Activated naive CD4-positive, alpha-beta T cell treated with anti-CD3 and anti-CD28 coated beads, Interleukin-2, amount 50 U/mL, for 16 hours (primary cell): ENCODE measurements around the gene TMEM222.

ENCODE experiments used
- DNase-seq: peaks from one replicate; pipeline ENCODE4 v3.0.0-alpha.2; 2020

Gene TMEM222

DNA sequence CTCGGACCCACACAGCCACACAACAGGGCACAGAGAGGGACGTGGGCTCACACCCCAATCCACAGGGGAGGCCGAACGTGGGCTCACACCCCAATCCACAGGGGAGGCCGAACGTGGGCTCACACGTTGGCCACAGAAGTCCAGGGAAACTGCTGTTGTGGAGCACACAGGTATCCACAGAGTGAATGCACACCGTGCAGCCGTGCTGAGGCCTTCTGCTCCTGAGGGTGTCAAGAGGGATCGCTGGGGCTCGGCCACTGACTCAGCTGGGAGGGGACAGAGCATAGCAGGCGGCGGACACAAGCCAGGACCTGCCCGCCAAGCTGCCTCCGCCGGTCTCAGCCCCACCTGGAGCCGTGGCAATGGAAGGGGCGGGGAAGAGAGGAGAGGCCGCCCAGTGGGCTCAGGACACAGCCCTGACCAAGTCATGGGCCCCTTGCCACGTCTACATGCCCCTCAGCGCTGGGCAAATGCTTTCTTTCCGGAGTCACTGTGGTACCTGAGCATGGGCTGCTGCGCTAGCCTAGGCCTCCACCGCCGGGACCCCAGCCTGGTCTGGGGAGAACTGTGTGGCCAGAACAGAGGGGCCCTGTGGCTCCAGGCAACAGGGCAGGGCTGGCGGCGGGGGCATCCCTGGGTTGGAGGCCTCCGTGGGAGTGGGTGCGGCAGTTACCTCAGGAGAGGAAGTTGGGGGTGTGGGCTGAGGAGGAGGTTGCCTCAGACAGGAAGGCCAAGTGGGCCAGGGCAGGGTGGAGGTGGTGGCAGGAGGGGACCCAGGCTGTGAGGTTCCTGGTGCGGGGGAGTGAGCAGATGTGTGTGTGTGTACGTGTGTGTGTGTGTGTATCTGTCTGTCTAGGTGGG lies 21.0 kb downstream of the TMEM222 start:
- DNase-seq, result peak; percentile 63

DNA sequence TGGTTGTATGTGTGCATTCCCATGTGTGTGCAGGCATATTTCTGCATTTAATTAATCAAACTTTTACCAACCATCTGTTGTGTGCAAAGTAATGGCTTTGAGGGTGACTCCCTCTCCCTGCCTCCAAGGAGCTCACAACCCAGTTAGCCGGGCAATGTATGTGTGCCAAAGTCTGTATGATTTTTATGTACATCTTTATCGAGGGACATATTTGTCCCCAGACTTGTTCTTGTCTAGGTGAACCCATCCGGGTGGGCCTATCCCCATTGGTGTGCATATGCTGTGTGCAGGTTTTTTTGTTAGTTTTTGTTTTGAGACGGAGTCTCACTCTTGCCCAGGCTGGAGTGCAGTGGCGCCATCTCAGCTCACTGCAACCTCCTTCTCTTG lies 21.7 kb downstream of the TMEM222 start:
- no peak for DNase-seq

DNA sequence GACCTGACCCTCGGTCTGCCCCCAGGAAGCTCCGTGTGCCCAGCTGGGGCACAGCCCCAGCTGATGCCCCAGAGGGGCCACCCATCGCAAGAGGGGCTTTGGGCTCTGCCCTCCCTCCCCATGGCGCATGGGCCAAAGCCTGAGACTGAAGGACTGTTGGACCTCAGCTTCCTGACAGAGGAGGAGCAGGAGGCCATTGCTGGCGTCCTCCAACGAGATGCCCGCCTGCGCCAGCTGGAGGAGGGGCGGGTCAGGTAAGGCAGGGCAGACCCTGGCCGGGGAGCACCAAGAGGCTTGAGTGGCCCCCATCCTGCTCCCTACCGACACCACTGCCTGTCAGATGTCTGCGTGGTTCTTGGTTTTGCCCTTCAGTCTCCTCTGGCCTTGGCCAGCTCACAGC lies 23.3 kb downstream of the TMEM222 start:
- no peak for DNase-seq

DNA sequence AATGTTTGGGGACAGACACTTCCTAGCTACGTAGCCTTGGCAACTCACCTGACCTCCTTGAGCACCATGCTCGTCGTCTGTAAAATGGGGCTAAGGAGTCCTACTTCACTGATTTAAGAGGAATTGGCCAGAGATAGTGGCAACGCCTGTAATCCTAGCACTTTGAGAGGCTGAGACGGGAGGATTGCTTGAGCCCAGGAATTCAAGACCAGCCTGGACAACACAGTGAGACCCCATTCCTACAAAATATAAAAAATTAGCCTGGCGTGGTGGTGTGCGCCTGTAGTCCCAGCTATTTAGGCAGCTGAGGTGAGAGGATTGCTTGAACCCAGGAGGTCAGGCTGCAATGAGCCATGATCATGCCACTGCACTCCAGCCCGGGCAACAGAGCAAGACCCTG lies 24.4 kb downstream of the TMEM222 start:
- no peak for DNase-seq

DNA sequence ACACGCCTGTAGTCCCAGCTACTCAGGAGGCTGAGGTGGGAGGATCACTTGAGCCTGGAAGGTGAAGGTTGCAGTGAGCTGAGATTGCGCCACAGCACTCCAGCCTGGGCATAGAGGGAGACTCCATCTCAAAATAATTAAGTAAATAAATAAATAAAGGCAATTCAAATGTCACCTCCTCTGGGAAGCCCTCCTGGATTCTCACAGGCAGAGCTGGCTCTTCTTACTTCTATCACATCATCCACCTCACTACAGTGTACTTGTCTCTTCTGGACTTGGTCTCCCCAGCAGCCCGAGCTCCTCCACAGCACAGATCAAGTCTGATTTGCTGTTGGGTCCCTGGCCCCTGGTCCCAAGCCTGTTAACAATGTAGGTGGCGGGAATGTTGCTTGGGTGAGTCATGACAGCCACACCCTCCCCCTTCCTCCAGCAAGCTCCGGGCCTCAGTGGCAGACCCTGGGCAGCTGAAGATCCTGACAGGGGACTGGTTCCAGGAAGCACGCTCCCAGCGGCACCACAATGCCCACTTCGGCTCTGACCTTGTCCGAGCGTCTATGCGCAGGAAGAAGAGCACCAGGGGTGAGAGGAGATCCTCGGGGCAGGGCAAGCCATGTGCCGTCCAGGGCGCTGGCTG lies 25.1 kb downstream of the TMEM222 start:
- DNase-seq, result no peak

DNA sequence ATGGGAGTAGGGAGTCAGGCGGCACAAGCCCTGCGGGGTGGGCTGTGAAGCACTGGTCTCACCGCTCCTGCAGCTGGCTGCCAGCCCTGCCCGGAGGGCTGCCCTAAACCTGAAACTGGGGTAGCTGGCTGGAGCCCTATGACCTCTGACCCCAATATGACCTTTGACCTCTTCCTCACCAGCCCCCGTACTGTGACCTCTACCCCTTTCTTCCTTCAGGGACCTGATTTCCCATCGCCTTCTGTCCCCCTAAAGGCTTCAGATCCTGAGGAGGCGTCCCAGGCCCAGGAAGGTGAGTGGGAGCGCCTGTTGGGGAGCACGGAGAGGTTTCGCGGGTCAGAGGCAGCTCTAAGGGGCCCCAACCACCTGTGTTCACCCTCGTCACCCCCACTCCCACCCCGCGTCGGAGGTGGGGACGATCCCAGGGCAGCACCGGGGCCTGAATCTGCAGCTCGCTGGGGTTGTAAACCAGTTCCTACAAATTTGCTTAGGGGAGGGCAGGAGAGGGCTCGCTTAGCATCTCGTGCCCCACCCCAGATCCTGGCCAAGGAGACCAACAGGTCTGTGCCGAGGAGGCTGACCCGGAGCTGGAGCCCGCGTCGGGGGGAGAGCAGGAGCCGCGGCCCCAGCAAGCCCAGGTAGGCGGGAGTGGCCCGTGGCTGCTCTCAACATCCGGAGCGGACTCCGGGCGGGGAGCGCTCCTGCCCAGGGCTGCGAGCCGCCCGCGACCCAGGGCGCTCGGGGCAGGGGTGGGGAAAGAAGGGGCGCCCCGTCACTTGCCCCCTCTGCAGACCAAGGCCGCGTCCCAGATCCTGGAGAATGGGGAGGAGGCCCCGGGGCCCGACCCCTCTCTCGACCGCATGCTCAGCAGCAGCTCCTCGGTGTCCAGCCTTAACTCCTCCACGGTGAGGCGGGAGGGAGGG lies 27.2 kb downstream of the TMEM222 start:
- peak; percentile 34 for DNase-seq

DNA sequence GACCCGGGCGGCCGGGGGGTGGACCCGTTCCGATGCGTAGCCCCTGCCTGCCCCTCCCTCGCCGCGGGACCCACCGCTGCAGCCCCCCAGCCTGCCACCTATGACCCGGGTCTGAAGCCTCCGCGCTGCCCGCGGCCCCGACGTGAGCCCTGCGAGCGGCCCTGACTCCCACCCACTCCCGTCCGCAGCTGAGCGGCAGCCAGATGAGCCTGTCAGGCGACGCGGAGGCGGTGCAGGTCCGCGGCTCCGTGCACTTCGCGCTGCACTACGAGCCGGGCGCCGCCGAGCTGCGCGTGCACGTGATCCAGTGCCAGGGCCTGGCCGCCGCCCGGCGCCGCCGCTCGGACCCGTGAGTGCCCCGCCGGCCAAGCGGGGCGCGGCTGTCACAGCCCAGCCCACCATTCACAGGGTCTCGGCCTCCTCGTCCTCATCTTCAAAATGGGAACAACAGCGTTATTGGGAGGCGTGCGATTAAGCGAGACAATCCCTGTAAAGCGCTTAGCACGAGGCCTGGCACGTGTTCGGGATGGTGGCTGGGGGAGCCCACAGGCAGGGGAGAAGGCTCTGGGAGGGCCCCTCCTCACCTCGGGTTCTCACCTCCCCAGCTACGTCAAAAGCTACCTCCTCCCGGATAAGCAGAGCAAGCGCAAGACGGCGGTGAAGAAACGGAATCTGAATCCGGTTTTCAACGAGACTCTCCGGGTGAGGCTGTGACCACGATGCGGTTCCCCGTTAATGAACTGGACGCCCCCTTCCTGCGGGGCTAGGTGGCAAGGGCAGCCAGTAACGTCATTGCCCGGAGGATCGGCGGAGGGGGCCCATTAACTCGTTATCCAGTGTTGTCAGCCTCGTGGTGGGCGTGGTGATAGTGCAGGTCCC lies 28.1 kb downstream of the TMEM222 start:
- no peak for DNase-seq

DNA sequence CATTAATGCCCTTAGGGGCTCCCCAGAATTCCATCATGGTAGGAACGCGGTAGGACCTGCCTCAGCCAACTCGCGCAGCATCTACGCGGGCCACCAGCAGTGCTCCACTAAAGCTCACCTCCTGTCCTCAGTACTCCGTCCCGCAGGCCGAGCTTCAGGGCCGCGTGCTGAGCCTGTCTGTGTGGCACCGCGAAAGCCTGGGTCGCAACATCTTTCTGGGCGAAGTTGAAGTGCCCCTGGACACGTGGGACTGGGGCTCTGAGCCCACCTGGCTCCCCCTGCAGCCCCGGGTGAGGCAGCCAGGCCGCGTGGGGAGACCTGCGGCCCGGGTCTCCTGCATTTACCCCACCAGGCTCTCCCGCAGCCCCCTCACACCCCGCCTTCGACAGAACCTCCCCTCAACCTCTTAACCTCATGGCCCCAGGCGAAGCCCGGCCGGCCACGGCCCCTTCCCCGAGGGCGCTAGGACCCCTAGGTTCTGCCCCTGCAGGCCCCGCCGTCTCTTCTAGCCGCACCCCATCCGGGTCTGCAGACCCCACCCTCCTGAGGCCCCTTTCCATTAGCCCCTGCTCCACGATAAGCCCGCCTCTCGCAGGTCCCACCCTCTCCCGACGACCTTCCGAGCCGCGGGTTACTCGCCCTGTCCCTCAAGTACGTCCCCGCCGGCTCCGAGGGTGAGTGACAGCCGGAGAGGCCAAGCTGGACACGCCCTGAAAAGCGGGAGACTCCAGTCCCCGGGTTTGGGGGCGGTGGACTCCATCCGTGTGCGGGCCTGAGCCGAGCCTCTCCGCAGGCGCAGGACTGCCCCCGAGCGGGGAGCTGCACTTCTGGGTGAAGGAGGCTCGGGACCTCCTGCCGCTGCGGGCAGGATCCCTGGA lies 28.9 kb downstream of the TMEM222 start:
- no peak for DNase-seq

DNA sequence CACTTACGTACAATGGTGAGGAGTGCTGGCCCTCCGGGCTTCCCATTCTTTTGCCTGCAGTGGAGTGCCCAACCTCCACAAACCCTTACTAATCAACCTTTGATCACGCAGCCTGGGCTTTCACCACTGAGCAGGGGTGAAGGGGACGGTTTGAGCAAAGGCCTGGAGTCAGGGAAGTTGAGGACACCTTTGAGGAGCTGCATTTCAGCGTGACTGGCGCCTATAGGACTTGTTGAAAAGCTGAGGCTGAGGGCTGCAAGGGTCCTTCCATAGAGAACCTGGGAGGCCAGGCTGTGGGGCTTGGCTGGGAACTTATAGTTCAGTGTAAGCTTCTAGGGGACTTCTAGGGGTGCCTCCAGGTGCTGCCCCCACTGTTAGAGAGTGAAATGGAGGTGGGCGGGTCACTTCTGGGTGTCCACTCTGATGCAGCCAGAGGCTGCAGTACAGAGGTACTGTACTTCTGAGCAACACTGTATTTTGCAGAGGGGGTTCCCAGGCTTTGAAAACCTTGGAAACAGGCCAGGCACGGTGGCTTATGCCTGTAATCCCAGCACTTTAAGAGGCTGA lies 29.7 kb downstream of the TMEM222 start:
- no peak for DNase-seq

DNA sequence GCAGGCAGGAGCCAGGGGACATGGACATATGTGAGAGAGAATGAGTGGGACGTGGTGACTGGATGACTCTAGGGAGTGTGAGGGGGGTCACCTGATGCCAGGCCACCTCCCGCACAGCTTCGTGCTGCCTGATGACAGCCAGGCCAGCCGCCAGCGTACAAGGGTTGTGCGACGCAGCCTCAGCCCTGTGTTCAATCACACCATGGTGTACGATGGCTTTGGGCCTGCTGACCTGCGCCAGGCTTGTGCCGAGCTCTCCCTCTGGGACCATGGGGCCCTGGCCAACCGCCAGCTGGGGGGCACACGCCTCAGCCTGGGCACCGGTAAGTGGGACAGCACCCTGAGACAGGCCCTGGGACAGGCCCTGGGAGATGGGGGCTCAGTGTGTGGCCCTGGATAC lies 31.2 kb downstream of the TMEM222 start:
- no peak for DNase-seq

DNA sequence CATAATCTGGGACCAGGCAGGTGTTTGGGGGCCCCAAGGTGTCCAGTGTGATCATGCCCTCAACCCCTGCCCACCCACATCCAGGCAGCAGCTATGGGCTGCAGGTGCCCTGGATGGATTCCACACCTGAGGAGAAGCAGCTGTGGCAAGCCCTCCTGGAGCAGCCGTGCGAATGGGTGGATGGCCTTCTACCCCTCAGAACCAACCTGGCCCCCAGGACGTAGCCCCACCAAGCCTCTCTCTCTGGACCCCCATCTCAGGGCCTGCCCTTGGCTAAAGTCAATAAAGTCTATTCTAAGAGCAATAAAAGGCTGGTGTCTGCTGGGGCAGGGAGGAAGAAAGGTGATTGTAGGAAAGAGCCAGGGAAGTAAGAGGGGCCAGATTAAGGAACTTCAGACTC lies 31.7 kb downstream of the TMEM222 start:
- no peak for DNase-seq

DNA sequence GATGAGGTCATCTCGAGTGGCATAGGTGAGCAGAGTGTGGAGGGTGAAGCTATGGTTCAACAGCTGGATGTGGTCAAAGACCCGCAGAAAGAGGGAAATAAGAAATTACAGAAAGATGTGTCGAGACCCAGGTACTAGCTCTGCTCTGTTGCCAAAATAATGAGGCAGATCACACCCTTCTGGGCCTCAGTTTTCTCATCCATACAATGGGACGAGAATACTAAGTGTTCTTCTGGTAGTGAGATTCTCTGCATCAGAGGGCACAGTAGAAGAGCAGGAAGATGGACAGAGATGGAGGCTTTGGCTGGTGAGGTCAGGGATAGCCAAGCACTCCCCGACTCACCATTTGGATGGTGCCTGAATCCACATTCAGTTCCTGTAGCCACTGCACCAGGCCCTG lies 33.7 kb downstream of the TMEM222 start:
- DNase-seq, result no peak

DNA sequence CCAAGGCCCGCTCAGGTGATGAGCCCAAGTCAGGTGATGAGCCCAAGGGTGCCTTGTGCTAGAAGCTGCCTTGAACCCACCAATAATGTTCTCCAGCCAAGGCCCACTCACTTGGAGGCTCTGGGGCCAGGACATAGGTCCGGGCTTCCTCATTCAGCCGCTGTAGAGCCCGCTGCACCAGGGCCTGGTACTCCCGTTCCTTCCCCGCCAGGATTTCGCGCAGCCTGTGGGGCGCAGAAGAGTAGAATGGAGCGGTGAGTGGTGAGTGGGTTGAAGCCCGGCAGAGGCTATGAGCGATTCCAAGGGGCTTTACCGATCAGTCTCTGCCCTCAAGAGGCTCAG lies 34.3 kb downstream of the TMEM222 start:
- DNase-seq, result no peak

DNA sequence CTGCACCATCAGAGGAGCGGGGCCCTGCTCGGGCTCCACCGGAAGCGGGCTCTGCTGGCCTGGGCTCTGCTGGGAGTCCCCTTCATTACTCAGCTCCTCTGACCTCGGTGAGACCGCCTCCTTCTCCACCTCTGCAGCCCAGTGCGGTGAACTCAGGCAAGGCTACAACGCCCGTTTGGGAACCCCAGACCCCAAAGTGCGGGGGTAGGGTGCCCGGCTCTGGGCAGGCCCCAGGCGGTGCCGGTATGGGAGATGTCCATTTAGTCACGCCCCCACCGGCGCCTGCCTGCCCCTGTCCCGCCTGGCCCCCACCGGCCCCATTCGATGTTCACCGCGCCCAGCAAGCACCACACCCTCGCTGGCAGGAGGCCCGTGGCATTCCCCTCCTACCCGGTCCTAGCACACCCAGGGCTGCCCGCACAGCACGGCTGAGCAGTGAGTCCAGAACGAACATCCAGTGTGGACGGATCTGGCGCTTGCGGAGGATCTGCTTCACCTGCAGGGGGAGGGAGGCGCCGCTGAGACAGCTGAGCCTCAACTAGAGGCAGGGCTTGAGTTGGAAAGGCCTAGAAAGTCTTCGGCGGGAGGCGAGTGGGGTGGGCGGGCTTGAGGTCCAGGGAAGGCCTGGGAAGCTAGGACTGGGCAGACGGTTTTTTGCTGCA lies 34.8 kb downstream of the TMEM222 start:
- peak; percentile 47 for DNase-seq

DNA sequence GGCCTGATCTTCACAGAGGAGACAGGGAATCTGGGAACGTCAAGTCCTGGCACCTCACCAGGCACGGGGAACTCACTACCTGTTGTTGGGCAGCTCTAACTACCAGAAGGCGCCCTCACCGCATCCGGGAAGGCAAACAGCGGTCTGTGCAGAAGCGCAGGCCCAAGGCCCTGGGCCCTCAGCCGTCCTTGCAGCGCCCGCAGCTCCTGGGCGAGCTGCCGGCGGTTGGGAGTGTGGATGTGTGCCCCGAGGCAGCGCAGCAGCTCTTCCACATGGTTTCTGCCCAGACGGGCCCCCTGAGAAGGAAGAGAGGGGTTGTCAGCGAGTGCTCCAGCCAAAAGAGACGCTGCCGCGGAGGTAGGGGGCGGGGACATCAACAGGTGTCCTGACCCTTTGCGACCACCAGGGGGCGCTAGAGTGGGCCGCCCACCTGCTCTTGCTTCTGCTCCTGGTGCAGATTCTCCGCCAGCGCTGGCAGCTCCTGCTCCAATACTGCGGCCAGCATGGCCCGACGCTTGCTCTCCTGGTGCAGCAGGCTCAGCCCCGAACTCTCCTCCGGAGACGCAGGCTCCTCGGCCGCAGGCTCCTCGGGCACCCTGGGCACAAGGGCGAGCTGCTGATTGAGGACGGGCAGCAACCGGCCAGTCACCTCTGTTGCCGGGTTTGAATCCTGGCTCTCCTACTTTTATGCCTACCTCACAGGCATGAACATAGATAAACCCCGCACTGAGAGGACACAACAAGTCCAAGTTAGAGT lies 35.5 kb downstream of the TMEM222 start:
- DNase-seq, result peak; percentile 76

DNA sequence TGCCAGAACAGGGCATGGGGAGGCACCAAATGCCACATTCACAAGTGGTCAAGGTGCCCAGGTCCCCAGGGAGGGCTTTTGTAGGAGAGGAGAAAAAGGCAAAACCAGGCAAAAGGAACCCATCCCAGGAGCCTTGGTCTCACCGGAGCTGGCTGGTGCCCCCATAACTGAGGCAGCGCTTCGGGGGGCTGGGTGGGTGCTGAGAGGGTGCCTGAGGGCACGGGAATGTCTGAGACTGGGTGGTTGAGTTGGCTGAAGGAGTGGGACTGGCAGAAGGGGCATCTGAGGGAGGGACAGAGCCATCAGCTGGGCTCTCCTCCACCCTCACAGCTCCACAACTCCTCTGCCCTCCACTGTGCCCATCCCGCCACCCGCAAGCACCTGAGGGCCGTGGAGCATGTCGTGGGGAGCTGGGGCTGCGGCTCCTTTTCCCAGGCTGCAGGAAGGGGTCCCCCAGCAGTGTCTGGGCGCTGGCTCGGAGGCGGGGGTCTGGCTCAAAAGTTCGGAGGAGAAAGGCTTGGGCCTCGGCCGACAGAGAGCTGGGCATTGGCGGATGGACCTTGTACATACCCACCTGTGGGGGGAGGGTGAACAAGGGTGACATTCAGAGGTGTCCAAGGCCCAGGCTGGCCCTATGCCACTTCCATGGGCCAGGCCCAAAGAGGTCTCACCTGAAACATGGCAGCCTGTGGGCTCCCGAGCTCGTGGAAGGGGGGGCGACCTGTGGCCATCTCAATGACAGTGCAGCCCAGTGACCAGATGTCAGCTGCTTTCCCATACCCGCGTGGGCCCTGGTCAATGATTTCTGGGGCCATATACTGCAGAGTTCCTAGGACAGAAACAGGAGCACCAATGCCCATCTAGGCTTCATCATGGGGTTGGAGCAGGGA lies 36.3 kb downstream of the TMEM222 start:
- DNase-seq, result no peak

DNA sequence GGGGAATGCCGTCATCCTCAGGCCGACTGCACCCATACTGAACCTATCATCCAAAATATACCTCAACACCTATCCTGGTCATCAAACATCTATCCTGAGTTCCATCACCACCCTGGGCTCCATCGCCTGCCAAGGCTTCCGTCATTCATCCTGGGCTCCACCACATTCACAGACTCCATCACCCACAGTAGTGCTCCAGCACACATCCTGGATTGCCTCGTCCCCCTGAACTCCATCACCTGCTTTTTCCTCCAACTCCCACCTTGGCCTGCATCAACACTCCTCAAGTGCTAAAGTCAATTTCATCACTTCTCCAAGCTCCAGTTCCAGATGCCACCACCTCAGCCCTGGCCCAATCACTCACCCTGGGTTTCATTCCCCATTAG lies 37.0 kb downstream of the TMEM222 start:
- DNase-seq, result no peak

DNA sequence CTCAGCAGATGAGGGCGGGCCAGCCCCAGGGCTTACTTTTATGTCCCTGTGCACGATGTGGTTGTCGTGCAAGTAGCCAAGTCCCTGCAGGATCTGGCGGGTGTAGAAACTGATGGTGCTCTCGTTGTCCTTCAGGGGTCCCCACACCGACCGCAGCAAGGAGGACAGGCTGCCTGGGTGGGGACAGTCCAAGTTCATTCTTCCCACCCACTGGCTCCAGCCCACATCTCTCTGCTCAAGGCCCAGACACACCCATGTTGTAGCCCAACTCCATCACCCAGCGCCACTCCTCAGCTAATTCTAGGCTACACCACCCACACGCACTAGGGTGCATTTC lies 37.8 kb downstream of the TMEM222 start:
- no peak for DNase-seq
